Activated CD8-positive, alpha-beta memory T cell treated with anti-CD3 and anti-CD28 coated beads for 24 hours (primary cell): ENCODE results near the gene SYT9.

Source experiments
- DNase-seq: peaks from one replicate; pipeline ENCODE4 v3.0.0-alpha.2; 2020

The SYT9 gene

GRCh38 chr11:7251836-7252682 lies at the start of gene SYT9:
TSS of gene SYT9 (plus strand) at chr11:7251904. CDS start at chr11:7252187, 283 bp downstream.
- DNase-seq: no peak

GRCh38 chr11:7202412-7202811 lies 49.3 kb upstream of the SYT9 start:
- no peak for DNase-seq

GRCh38 chr11:7204778-7205177 lies 46.9 kb upstream of the SYT9 start:
- DNase-seq: no peak

GRCh38 chr11:7208391-7208790 lies 43.3 kb upstream of the SYT9 start:
- DNase-seq: no peak

GRCh38 chr11:7219491-7219890 lies 32.2 kb upstream of the SYT9 start:
- no peak for DNase-seq

GRCh38 chr11:7220636-7221035 lies 31.1 kb upstream of the SYT9 start:
- DNase-seq: no peak

- DNase-seq: no peak
Measured at GRCh38 chr11:7222619-7223018, 29.1 kb upstream of the SYT9 start.

GRCh38 chr11:7239877-7240276 lies 11.8 kb upstream of the SYT9 start:
- DNase-seq: no peak

- DNase-seq: no peak
Measured at GRCh38 chr11:7245341-7245740, 6.4 kb upstream of the SYT9 start.

- DNase-seq: no peak
Measured at GRCh38 chr11:7246179-7246578, 5.5 kb upstream of the SYT9 start.

- no peak for DNase-seq
Measured at GRCh38 chr11:7250166-7250565, 1.5 kb upstream of the SYT9 start.

GRCh38 chr11:7251487-7251835 lies 243 bp upstream of the SYT9 start:
- DNase-seq: no peak

- no peak for DNase-seq
Measured at GRCh38 chr11:7252683-7253213, 1.0 kb downstream of the SYT9 start.

- no peak for DNase-seq
Measured at GRCh38 chr11:7253800-7254199, 2.1 kb downstream of the SYT9 start.

GRCh38 chr11:7254731-7255291 lies 3.1 kb downstream of the SYT9 start:
- DNase-seq: no peak

GRCh38 chr11:7256943-7257342 lies 5.2 kb downstream of the SYT9 start:
- DNase-seq: no peak

- DNase-seq: no peak
Measured at GRCh38 chr11:7257724-7258123, 6.0 kb downstream of the SYT9 start.

GRCh38 chr11:7261578-7261977 lies 9.9 kb downstream of the SYT9 start:
- no peak for DNase-seq

- no peak for DNase-seq
Measured at GRCh38 chr11:7262672-7263071, 11.0 kb downstream of the SYT9 start.

GRCh38 chr11:7263842-7264241 lies 12.1 kb downstream of the SYT9 start:
- DNase-seq: no peak

- DNase-seq: no peak
Measured at GRCh38 chr11:7268758-7269157, 17.1 kb downstream of the SYT9 start.

- DNase-seq: no peak
Measured at GRCh38 chr11:7270233-7270865, 18.6 kb downstream of the SYT9 start.

GRCh38 chr11:7272373-7272772 lies 20.7 kb downstream of the SYT9 start:
- DNase-seq: no peak

GRCh38 chr11:7275133-7275532 lies 23.4 kb downstream of the SYT9 start:
- DNase-seq: no peak
